Peyer's patch (tissue), 4 donors: ENCODE measurements around the gene CLCN2. TPM values are rescaled to one million over a fixed set of nuclear protein-coding genes. Genes with fewer than 3 reads are reported as not detected.
A peak's percentile ranks its signal among the peaks of the same experiment; 100 is the strongest.
"Not testable (repeated sequence)": the region's sequence is repeated elsewhere in the genome, so short reads cannot be mapped to it uniquely, and the experiment has no call there.

Experiments used
- DNase-seq, 3 donors: peaks; one replicate each; pipeline ENCODE4 v3.0.0-alpha.2; 2017 to 2019
- H3K27ac ChIP-seq, 4 donors: fragments of 200-600 bp; sonication (generic); one replicate each; pipeline ENCODE4 v1.5.1; 2016 to 2019
- H3K27me3 ChIP-seq, 2 donors: fragments of 200-600 bp; sonication (generic); one replicate each; pipeline ENCODE4 v1.5.1; 2019
- H3K36me3 ChIP-seq, 3 donors: fragments of 200-600 bp; sonication (generic); one replicate each; pipeline ENCODE4 v1.5.1; 2016 to 2019
- H3K4me1 ChIP-seq, 4 donors: fragments of 200-600 bp; sonication (generic); one replicate each; pipeline ENCODE4 v1.5.1; 2016 to 2019
- H3K4me3 ChIP-seq, 4 donors: fragments of 200-600 bp; sonication (generic); 1 replicate in 3 of 4; 2 replicates in 1 of 4; pipeline ENCODE4 v1.5.1; 2016 to 2019; ENCODE audit warnings: mild to moderate bottlenecking in 1 of 4
- H3K9me3 ChIP-seq, 4 donors: fragments of 200-600 bp; sonication (generic); one replicate each; pipeline ENCODE4 v1.5.1; 2016 to 2019; ENCODE audit warnings: mild to moderate bottlenecking in 1 of 4
- CTCF ChIP-seq, 6 experiments: fragments of 450-650 bp in 4 of 6; fragments of 200-600 bp in 2 of 6; sonication (generic) in 1 of 6; IDR thresholded peaks; one replicate each; pipeline ENCODE4 v1.5.1; 2017 to 2019; ENCODE audit warnings: antibody characterized with exemption in 6 of 6, mild to moderate bottlenecking in 3 of 6, moderate library complexity in 1 of 6
- POLR2A ChIP-seq, 2 donors: fragments of 450-650 bp; IDR thresholded peaks; one replicate each; pipeline ENCODE4 v1.5.1; 2017; ENCODE audit warnings: antibody characterized with exemption in 2 of 2, mild to moderate bottlenecking in 2 of 2, moderate library complexity in 2 of 2
- total RNA-seq, 4 donors: library from RNA; depleted of rRNA; stranded (reverse); fragments of >200 nt; gene quantifications; one replicate each; pipeline ENCODE4 v1.1.0, GENCODE V29; 2016

Gene CLCN2
- total RNA-seq, 4 donors from 2014 or later = 11.6 to 87.8 (median 63.8) TPM

- no peak for TF ChIP-seq CTCF (IDR thresholded peaks at IDR 0.05)
- no peak for TF ChIP-seq POLR2A (IDR thresholded peaks at IDR 0.05)
- H3K27me3 ChIP-seq = no peaks in the 10 kb centered on the region
- H3K4me1 ChIP-seq = peaks cover 0 to 21% (median 1%) of the 10 kb centered on the region in 4 donors
- peak overlapping the region in 1 of 4 donors; percentile 12 for H3K27ac ChIP-seq
- peak in 2 of 3 donors; percentile 70 to 80 for DNase-seq
- no peaks in the 10 kb centered on the region for H3K9me3 ChIP-seq
- H3K4me3 ChIP-seq = no peak overlapping the region
- H3K36me3 ChIP-seq = peaks cover 0 to 35% (median 0%) of the 10 kb centered on the region in 3 donors
Observed at GRCh38 chr3:184341925-184342324, 19.5 kb downstream of the CLCN2 start.

- H3K27me3 ChIP-seq, H3K27ac ChIP-seq, H3K4me3 ChIP-seq, DNase-seq, H3K9me3 ChIP-seq: not testable (repeated sequence)
- Histone ChIP-seq H3K36me3 (peaks cover 0 to 36% (median 0%) of the 10 kb centered on the region in 3 donors), H3K4me1 (peaks cover 0 to 24% (median 3%) of the 10 kb centered on the region in 4 donors)
Observed at GRCh38 chr3:184339451-184340135, 21.8 kb downstream of the CLCN2 start.

GRCh38 chr3:184339001-184339400 lies 22.4 kb downstream of the CLCN2 start:
- peak overlapping the region in 1 of 4 donors; percentile 92 for H3K4me3 ChIP-seq
- H3K27me3 ChIP-seq = no peaks in the 10 kb centered on the region
- peaks cover 0 to 24% (median 3%) of the 10 kb centered on the region in 4 donors for H3K4me1 ChIP-seq
- peaks cover 0 to 38% (median 0%) of the 10 kb centered on the region in 3 donors for H3K36me3 ChIP-seq
- no peak for TF ChIP-seq CTCF (IDR thresholded peaks at IDR 0.05)
- TF ChIP-seq POLR2A (IDR thresholded peaks at IDR 0.05) = no peak
- DNase-seq = no peak
- no peaks in the 10 kb centered on the region for H3K9me3 ChIP-seq
- H3K27ac ChIP-seq = peak overlapping the region in 3 of 4 donors; percentile 49 to 98 (median 92)

- Histone ChIP-seq H3K27ac (peak overlapping the region; percentile 49 to 98 (median 90)), H3K4me3 (peak overlapping the region in 1 of 4 donors; percentile 92), H3K36me3 (peaks cover 0 to 39% (median 0%) of the 10 kb centered on the region in 3 donors), H3K4me1 (peaks cover 0 to 24% (median 3%) of the 10 kb centered on the region in 4 donors), H3K9me3 (no peaks in the 10 kb centered on the region), H3K27me3 (no peaks in the 10 kb centered on the region)
- TF ChIP-seq CTCF (IDR thresholded peaks at IDR 0.05) (no peak), POLR2A (IDR thresholded peaks at IDR 0.05) (no peak)
- DNase-seq = peak in 1 of 3 donors; percentile 67
Observed at GRCh38 chr3:184338511-184338945, 22.9 kb downstream of the CLCN2 start.

GRCh38 chr3:184337981-184338380 lies 23.4 kb downstream of the CLCN2 start:
- Histone ChIP-seq H3K9me3 (no peaks in the 10 kb centered on the region), H3K4me3 (peak overlapping the region in 1 of 4 donors; percentile 92), H3K36me3 (peaks cover 0 to 39% (median 0%) of the 10 kb centered on the region in 3 donors), H3K4me1 (peaks cover 0 to 24% (median 3%) of the 10 kb centered on the region in 4 donors), H3K27me3 (no peaks in the 10 kb centered on the region), H3K27ac (peak overlapping the region; percentile 49 to 98 (median 90))
- TF ChIP-seq CTCF (IDR thresholded peaks at IDR 0.05) (no peak), POLR2A (IDR thresholded peaks at IDR 0.05) (no peak)
- DNase-seq = no peak

GRCh38 chr3:184337399-184337714 lies 24.0 kb downstream of the CLCN2 start, which contains the start of gene FAM131A:
Gene FAM131A, plus strand, starts transcription at chr3:184337600. Its CDS starts 31 bp downstream, at chr3:184337631.
- no peaks in the 10 kb centered on the region for H3K27me3 ChIP-seq
- H3K27ac ChIP-seq = peak within 1 kb of the TSS; percentile 89 to 98 (median 91)
- H3K4me3 ChIP-seq = peak within 1 kb of the TSS; percentile 63 to 92 (median 78)
- peaks cover 0 to 39% (median 0%) of the 10 kb centered on the region in 3 donors for H3K36me3 ChIP-seq
- no peaks in the 10 kb centered on the region for H3K9me3 ChIP-seq
- DNase-seq = no peak
- TF ChIP-seq CTCF (IDR thresholded peaks at IDR 0.05) (no peak), POLR2A (IDR thresholded peaks at IDR 0.05) (no peak)
- peaks cover 0 to 24% (median 3%) of the 10 kb centered on the region in 4 donors for H3K4me1 ChIP-seq
